ENCODE results near the gene CFAP45.

CFAP45 gene

GRCh38 chr1:159825564-159825963 is 74.4 kb downstream of the CFAP45 start:
- H3K4me3 ChIP-seq (ENCODE audit: low read depth, low read length), result no peak overlapping the region
- in situ Hi-C loops (cut with HindIII; ENCODE audit: low sequenced_read_pairs), result no loop called here
- DNase-seq (ENCODE audit: low read depth, low spot score), result no peak
- TF ChIP-seq, protein P1, sequence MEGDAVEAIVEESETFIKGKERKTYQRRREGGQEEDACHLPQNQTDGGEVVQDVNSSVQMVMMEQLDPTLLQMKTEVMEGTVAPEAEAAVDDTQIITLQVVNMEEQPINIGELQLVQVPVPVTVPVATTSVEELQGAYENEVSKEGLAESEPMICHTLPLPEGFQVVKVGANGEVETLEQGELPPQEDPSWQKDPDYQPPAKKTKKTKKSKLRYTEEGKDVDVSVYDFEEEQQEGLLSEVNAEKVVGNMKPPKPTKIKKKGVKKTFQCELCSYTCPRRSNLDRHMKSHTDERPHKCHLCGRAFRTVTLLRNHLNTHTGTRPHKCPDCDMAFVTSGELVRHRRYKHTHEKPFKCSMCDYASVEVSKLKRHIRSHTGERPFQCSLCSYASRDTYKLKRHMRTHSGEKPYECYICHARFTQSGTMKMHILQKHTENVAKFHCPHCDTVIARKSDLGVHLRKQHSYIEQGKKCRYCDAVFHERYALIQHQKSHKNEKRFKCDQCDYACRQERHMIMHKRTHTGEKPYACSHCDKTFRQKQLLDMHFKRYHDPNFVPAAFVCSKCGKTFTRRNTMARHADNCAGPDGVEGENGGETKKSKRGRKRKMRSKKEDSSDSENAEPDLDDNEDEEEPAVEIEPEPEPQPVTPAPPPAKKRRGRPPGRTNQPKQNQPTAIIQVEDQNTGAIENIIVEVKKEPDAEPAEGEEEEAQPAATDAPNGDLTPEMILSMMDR (IDR thresholded peaks at IDR 0.05; ENCODE audit: low read depth, low read length), result no peak

DNA sequence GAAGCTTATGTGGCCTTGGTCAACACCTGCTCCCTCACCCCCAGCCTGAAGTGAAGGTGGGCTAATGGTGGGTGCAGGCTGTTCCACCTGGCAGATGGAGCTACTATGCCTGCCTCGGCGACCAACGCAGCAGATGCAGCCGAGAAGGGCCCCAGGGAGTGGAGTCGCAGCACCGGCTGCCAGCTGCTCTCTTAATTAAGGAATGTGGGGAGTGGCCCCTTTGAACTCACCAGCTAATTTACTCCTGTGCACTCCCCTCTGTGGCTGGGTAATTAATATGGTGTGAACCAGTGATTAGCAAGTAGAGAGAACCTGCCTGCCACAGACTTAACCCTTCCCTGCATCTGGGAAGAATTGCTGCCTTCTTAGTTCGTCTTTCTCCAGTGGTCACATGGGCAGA is 76.6 kb downstream of the CFAP45 start:
- no peak overlapping the region for H3K4me3 ChIP-seq (ENCODE audit: low read depth, low read length)
- in situ Hi-C loops (cut with HindIII; ENCODE audit: low sequenced_read_pairs), result no loop called here
- DNase-seq (ENCODE audit: low read depth, low spot score), result no peak
- TF ChIP-seq, protein P1 (IDR thresholded peaks at IDR 0.05; ENCODE audit: low read depth, low read length), result no peak
